HG02852 (cell line): Measurements from ENCODE around the gene ZNF638.

Source experiments
- ATAC-seq: cut with Tn5 transposase; IDR thresholded peaks from one replicate; pipeline ENCODE4 v1.9.1; 2021; ENCODE audit warnings: mild to moderate bottlenecking, moderate library complexity; ENCODE audit not compliant: unreplicated experiment

ZNF638 gene

DNA sequence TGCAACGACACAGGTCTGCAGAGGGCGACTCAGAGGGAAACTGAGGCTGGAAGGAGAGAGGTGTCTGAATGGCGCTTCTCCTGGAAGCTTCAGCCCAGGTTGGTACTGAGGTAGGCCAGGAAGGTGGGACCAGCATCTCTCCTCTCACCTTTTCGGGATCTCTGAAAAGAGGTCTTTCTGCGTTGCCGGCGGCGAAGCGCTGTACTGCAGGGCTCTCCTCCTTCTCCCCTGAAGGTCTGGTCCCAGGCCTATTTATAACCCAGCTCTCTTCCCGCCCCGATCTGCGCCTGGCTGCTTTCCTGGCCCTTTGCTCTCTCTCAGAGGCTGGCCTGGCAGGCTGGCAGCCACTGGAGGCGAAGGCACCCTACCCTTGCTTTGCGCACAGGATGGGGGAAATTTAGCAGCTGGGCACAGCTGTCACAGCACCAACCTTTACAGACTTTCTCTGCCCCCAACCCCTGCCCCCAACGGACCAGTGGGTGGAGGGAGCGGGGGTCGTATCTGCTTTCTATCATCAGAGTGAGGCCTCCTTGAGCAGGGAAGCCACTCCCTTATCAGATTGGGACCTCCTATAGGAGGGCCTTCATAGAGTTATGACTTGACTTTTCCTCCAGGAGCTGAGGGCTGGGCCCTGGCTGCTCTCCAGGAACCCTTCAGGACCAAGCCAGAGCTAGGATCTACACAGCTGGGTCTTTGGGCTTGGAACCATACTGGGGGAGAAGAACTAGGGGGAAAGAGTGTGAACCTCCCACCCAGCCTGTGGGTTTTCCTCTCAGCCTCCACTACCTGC is 122.8 kb downstream of the ZNF638 start:
- no peak for ATAC-seq

DNA sequence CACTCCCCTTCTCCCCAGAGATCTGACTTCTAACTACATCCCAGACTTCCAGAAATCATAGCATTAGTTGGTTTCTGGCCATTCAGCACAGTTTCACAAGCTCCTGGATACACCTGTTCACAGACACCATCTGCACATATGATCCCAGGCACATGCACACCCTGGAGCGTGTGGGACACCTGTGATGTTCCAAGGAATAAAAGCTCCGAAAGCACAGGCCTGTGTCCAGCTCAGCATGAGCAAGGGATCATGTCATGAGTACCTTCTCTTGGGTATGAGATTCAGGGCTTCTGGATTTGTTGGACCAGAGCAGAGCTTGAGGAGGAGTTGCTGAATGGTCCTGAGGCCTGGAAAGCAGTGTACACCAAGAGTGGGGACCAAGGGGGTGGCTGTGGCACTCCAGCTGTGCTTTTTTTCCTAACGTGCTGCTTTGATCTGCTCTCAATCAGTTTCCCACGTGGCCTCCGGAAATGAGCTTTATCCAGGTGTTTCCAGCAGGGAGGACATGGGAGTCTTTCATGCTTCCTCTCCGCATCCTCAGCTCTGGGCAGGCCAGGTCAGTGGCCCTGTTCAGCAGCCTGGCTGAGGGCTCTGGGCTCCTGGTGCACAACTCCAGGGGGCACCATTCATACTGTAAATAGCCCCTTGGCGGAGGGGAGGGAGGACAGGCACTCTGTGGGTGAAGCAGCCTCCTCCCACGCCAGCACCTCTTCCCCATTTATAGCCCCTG is 123.6 kb downstream of the ZNF638 start:
- no peak for ATAC-seq

DNA sequence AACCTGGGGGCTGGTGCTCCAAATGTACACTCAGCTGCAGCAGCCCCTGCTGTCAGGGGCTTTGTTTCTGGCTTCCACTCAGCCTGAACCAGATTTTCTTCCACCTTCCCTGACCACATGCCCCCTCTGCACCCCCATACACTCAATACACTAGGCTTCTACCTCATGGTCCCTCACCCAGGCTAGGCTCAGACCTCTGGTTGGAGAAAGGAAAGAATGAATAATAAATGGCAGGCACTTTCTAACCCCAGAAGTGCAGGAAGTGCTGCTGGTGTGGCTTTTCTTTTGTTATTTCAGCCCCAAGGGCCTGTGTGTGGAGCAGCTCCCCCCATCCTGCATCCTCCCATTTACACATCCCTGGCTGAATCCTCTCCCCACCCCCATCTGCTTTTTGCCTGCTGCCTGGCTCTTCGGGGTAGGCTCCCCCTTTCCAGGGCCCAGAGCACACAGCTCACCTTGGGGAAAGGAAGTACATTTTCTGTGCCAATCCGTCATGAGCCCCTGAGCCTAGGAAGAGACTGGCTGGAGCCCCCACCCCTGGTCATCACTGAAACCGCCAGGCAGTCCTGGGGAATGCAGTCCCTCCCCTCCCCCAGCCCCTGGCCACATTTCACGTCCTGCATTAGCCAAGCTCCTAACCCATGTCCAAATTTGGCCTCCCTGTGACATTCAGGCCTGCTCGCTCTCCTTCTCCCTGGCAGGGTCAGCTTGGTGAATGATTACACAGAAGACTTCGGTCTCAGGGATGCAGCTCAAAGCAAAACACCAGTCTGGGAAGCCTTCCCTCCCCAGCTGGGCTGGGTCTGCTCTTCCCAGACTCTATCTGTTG is 124.4 kb downstream of the ZNF638 start:
- no peak for ATAC-seq

DNA sequence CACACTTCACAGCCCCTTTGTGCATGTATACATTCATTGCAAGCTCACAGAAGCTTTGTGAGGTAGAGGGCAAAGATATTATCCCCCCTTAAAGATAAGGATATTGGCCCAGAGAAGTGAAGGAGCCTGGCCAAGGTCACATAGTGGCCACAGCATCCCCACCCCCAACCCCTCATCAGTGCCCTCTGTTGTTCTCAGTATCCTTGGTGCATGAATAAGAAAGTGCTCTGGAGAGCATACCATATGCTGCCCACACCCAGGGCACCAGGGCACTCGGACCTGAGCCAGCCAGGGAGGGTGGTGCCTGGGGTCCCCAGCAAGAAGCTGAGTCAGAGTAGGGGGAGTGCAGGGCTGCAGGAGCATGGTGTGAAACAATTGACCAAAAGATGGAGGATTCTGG is 125.0 kb downstream of the ZNF638 start:
- ATAC-seq, result no peak

DNA sequence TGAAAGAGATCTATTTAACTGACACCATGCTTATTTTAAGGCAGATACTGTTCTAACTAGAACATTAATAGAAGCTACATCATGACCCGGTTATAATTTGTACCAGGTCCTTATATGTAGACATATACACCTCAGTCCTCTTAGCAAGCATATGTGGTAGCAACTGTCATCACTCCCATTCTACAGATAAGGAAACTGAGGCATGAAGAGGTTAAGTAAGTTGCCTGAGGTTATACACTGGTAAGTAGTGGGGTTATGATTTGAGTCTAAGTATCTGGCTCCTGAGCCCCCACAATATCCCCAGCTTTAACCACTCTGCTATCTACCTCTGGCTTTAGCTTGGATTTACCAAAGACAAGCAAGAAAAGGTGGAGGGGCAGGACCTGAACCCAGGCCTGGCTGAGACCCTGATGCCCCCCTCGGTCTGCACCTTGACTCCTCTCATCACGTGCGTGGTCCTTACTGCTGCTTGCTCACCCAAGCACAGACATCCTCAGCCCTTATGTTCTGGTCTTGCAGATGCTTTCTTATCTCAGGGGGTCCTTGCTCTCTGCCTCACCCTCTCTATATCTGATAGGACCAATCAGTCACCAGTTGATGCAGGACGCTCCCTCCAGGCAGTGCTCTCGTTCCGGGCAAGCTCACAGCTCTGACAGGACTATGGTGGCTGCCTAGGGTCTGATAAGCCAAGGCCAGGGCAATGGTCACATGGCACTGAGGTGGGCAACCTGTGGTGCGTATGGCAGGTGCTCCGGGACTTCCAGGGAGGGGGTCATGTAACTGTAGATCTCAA is 125.7 kb downstream of the ZNF638 start:
- no peak for ATAC-seq

DNA sequence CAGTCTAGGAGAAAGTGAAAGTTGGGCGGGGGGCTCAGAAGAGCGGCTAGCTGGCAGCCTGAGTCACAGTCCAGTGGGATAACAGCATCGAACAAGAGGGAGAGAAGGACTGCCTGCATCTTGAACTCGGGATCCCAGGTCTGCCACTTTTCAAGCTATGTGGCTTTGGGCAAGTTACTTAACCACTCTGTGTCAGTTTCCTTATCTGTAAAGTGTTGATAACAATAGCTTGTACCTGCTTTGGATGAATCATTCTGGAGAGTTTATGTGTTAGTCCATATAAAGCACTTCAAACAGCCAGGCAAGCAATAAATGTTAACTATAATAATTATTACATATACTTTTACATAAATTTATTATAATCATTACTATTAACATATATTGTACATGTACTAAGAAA is 126.3 kb downstream of the ZNF638 start:
- no peak for ATAC-seq

DNA sequence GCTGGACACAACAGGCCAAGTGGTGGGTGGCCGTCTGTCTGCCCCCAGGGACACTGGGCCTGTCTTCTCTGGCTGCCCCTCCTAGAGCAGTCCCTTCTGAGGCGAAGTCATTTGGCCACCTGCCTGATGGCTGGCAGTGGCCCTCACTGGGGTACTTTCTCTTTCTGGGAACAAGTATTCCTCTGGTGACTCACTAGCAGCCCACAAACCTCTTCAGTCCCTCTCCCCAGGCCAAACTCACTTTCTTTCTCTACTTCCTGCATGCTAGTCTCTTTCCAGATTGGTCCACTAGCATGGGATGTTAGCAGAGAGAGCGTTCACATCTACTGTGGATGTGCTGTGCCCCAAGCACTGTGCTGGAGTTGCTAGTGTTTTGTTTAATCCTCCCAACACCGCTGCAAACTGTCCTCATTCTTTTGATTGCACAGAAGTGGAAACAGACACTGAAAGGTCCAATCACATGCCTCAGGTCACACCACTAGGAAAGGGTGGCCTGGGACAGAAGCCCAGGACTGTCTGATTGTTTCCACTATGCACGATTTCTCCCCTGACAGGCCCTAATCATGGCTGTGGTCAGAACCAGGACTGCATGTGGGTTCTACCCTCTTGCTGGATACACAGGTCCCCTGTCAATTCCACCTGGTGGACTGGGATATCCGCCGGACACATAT is 127.0 kb downstream of the ZNF638 start:
- no peak for ATAC-seq

DNA sequence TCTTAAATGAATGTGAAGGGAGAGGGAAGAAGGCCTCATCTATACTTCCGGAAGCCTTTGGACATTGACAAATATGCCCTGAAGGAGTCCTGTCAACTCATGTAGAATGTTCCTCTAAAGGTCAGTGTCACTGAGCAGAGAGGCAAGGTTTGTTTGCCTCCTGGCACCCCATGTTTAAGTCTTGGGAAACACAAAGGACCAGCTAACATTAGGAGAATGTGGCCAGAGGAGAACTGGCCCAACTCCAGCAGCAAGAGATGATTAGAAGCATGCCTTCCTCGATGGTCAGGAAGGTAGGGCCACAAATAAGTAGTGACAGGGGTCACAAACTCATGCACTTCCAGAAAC is 127.5 kb downstream of the ZNF638 start:
- no peak for ATAC-seq

DNA sequence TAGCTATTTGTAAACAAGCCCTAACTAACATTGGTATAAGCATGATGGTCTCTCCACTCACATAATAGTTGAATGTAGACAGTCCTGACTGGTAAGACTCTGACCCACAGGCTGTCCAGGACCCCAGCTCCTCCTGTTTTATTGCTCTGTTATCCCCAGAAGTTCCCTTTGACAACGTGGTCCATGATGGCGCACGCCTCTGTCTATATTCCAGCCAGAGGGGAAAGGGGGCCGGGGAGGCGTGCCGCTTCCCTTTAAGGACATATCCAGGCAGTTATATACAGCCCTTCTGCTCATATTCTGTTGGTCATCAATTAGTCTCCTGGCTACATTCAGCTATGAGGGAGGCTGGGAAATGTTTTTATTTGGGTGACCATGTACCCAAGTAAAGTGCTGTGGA is 128.5 kb downstream of the ZNF638 start:
- ATAC-seq, result no peak

DNA sequence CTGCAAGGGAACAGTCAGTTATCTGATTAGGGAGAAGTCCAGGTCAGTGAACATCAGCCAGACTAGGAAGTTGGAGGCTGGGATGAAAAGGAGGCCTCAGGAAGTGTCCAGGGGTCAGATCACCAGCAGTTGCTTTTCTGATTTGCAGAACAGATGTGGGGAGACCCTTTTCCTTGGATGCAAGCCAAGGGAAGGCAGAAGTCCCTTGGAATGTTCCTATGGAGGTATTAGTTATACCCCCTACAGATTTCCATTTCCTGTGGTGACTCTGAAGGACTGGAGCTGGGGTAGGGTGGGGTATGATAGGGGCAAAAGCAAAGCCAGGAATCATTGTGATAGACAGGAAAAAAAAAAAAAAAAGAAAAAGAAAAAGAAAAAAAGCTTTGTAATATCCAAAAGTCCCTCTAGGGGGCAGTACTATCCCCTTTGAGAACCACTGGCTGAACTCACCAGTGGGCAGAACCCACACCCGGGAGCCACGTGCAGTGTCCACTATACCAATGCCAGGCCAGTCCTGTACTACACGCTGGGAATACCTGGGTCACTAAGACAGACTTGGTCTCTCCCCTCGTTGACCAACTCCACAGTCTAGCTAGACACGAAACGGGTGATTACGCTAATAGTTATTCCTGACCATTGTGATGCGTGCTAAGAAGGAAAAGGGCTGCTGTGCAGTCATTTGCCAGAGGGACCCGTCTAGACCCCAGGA is 129.2 kb downstream of the ZNF638 start:
- no peak for ATAC-seq

DNA sequence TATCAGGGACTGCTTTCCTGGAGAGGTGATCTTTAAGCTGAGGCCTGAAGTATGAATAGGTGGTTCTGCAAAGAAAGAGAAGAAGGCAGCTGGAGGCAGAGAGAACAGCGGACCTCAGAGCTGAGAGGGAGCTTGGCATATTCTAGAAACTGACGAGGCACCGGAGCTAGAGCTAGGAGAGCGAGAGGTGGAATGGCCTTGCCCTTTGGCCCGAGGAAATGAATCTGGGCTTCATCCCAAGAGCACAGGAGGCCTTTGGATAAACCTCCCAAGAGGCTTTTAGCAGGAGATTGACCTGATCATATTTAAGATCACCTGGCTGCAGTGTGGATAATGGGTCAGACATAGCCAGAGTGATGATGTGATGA is 129.7 kb downstream of the ZNF638 start:
- no peak for ATAC-seq

DNA sequence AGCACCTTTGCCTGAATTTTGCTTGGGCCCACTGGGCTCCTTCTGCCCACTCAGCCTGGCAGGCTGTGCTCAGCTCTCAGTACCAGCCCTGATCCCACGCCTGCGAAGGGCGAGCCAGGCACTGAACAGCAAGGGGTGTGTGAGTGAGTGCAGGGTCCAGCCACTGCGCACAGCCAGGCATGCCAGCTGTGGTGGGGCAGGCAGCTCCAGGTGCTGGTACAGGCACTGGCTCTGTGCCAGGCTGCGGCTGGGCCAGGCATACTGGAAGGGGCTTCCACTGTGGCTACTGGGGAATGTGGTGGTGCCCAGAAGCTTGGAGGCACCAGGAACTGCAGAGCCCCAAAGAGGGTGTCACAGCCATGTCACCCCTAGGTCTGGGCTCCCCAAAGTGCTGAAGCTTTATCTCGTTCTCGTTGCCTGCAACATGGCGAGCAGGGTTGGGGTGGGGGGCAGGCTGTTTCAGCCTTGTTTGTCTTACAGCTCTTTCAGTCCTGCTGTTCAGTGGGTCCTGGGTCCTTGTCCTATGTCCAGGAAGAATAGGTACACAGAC is 130.5 kb downstream of the ZNF638 start:
- ATAC-seq, result no peak

DNA sequence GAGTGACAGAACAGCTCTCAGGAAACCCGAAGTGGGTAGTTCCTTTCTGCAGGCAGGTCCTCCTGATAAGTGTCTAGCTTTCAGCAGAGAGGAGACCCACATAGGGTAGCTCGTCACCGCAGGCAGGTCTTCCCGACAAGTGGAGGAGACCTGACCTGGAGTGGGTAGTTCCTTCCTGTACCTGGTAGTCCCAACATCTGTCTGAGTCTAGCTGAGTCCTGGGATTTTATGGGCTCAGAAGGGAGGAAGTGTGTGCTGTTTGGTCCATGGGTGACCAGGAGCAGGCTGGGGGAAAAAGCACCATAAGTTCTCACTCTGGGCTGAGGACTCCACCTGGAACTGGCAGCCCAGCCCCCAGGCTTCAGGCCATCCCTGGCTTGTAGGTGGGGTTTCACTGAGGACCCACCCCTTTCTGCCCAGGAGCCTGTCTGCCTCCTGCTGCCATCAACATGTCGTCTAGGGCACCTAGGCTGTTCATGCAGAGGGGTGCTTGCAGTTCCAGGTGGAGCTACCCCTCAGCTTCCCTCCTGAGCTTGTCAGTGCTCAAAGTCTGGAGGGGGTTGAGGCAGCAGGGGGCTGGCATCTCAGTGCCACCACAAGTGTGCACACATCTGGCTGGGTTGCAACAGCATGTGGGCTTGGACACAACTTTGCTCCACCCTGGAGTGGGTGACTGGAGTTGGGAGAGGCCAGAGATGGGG is 131.2 kb downstream of the ZNF638 start:
- ATAC-seq, result no peak

DNA sequence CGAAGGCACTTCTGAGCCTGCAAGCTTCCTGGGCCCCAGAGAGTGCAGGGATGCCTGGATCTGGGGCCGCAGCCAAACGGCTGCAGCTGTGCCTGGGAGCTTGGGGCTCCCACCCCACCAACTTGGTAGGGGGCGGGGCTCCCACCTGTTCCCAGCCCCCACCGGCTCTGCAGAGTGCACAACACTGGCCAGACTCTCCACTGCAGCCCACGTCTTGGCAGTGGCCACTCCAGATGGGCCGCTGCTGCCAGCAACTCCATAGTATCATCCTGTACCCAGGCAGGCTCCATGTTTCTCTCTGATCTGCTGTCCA is 131.7 kb downstream of the ZNF638 start:
- ATAC-seq, result no peak

DNA sequence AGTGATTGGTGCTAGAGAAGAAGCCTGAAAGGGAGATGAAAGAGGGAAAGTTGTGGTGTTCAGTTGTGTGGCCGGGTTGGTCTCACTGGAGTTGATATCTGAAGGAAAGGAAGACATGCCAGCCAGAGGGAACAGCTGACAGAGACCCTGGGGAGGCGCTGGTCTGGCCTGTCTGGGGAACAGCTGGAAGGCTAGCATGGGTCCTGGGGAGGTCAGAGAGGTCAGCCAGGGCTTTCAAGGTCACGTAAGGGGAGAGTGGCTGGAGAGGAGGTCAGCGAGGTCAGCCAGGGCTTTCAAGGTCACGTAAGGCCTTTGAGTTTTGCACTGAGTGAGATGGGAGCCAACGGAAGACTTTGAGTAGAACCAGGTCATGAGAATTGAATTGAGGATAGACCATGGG is 132.8 kb downstream of the ZNF638 start:
- no peak for ATAC-seq

DNA sequence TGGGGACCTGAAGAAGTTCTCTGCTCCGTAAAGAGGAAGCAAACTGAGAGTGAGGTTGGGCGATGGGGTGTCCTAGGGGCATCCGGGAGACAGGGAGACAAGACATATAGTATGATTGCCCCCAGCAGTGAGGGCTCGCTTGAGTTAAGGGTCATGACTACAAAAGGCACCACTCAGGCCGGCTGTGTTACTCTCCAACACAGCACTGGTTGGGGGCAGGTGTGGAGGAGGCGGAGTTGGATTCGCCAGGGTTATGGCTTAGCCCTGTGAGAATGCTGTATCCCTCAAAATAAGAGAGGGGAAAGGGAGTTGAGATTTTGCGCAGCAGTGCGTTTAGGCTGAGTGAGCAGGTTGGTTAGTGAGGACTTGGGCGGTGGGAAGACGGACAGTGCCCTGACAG is 133.8 kb downstream of the ZNF638 start:
- no peak for ATAC-seq

DNA sequence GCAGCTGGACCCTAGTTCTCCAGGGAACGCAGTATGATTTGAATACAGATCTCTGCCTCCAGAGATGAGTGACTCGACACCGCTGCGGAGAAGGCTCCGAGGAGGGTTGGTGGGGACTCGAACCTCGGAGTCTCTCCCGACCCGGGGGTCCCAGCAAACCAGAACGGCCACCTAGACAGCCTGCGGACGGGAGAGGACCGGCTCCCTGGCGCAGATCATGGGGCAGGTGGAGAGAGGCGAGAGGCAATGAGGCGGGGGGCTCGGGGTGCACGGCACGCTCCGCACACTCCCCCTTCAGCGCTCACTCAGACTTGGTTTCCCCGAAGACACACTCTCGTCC is 134.3 kb downstream of the ZNF638 start:
- ATAC-seq, result no peak

DNA sequence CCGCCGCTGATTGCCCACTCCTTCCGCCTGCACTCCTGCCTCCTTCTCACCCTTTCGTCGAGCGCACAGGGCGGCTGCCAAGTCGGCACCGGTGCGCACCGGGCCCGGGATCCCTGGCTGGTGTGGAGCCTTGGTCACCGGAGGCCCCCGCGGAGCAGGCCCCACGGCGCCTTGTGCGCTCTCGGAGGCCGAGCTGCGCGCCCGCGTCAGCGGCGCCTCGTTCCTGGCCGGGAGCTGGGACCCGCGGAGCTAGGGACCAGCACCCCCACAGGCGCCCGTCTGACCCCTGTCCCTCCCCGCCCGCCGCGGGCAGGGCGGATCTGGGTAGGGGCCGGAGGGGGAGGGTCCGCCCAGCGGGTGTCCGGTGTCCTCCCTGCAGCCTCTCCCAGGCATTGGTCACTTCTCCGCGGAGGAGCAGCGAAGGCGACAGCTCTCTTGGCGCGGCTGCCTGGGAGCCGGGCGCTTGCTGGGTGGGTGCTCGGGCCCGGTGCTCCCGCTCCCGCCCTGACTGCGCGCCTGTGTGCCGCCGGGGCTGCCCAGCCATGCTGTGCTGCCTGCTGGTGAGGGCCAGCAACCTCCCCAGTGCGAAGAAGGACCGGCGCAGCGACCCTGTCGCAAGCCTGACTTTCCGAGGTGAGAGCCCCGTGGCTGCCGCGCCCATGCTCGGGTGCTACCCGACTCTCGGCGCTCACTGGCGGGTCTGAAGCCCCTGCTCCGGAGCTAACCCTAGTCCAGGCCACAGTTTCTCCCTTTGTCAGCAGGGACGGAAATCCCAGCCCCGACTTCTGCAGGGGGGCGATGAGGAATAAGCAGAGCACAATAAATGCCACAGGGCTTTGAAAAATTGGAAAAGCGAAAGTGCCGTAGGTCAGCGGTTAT is 135.0 kb downstream of the ZNF638 start:
- no peak for ATAC-seq
